Dermis blood vessel endothelial cell (primary cell): Measurements from ENCODE around the gene LRRFIP2. TPM values are rescaled to one million over a fixed set of nuclear protein-coding genes. Genes with fewer than 3 reads are reported as not detected.
A peak's percentile ranks its signal among the peaks of the same experiment; 100 is the strongest.
"Not testable (repeated sequence)": the region's sequence is repeated elsewhere in the genome, so short reads cannot be mapped to it uniquely, and the experiment has no call there.

ENCODE experiments used
- DNase-seq: peaks from one replicate; pipeline ENCODE4 v3.0.0; 2010
- total RNA-seq: library from RNA; depleted of rRNA; stranded (reverse); fragments of >200 nt; gene quantifications from 2 replicates; pipeline ENCODE4 v1.2.3, GENCODE V29; 2014

Gene LRRFIP2
- total RNA-seq, 1 donor from 2014 or later = 40.2 TPM

DNA sequence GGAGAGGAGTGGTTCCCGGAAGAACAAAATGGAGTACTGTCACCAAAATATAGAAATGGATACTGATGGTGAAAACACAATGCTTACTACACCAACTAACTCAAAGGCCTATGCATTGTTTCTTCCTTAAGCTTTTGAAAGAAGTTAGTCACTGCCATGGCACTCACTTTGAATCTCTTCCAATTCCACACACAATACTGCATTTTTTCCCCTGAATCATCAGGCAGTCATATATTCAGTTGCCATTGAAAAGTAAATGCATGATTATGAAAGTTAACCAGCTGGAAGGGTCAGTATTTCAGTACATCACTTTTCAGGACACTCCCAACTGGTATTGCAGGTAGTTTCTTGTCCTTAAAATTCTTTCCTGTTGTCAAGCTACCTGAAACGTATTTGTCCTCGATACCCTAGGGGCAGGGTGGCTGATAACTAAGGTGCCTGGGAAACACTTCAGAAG, 9.0 kb upstream of the LRRFIP2 start:
- peak; percentile 89 for DNase-seq

DNA sequence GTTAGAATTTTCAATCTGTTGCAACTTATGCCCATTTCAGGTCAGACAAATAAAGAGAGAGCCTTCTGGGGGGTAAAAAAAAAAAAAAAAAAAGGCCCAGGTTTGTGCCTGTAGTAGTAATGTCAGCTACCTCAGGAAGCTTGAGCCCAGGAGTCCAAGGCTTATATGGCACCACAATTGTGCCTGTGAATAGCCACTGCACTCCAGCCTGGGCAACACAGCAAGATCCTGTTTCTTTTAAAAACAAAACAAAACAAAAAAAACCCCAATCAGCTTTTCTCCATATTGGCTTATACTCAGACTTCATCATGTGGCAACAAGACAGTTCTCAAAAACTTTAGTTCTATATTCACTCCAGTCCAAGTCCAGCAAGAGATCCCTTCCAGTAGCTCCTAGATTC, 8.4 kb upstream of the LRRFIP2 start:
- no peak for DNase-seq

DNA sequence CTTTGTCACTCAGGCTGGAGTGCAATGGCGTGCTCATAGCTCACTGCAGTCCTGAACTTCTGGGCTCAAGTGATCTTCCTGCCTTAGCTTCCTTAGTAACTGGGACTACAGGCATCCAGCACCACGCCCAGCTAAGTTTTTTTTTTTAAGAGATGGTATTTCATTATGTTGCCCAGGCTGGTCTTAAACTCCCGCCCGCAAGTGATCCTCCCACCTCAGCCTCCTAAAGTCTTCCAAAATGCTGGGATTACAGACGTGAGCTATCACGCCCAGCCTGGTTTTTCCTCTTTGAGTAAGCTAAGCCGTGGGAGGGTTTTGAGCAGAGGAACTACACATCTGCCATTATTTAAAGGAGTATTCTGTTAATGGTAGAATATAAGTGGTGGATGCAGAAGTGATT, 7.4 kb upstream of the LRRFIP2 start:
- DNase-seq = no peak

DNA sequence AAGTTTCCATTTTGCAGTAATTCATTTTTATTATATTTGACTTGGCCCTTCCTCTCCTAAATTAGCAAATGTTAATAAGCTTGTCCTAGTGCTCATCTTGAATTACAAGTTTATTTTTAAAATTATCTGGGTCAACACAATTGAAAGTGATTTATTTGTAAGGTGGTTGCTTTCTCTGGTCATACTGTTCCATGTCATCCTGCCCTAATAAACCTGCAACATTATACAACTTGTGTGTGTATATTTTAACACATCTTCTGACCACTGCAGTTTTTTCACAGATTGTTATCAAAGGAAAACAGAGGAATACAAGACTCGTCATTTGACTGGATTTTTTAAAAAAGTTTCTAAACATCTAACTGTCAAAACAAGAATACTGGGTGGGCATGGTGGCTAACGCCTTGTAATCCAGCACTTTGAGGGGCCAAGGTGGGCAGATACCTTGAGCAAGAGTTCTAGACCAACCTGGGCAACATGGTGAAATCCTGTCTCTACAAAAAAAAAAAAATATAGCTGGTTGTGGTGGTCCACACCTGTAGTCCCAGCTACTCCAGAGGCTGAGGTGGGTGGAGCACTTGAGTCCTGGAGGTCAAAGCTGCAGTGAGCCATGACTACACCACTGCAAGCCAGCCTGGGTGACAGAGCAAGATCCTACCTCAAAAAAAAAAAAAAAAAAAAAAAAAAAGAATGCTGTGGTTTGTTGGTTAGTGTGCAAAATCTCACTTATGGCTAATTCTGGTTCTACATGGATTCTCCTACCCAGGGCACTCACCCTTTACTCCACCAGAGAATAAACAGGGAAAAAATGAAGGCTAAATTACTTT, 5.0 kb upstream of the LRRFIP2 start:
- DNase-seq = no peak

DNA sequence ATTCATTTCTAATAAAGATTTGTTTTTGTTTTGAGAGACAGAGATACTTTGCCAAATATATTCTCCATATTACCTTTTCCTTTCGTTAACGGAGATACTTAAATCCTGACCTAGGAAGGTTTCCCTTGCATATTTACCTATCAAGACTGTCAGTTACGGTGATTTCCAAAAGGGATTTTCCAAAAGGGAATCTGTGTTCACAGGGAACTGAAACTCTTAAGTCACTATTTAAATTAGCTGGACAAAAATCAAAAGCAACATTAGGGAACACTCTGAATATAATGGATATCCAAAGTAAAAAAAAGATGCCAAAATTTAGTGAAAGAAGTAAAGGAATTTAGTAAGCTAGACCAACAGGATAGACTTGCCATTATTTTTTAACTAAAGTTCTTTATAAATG, 576 bp downstream of the LRRFIP2 start:
- DNase-seq = peak; percentile 44

DNA sequence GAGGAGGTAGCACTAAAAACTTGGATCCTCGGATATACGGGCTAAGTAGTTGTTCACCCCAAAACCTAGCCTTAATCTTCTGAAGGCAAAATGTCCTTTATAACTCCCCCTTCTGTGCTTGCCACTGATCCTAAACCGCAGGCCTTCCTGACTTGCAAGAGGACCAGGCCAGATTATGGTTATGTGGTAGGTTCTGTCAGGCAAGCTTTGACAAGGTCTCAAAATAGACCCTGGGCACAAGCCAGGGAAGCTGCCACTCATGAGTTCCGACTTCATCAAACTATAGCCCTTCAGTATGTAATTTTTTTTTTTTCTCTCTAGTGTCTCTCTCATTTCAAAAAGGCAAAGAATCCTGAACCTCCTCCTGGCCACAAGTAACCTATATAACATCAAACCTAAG, 3.2 kb downstream of the LRRFIP2 start:
- no peak for DNase-seq

DNA sequence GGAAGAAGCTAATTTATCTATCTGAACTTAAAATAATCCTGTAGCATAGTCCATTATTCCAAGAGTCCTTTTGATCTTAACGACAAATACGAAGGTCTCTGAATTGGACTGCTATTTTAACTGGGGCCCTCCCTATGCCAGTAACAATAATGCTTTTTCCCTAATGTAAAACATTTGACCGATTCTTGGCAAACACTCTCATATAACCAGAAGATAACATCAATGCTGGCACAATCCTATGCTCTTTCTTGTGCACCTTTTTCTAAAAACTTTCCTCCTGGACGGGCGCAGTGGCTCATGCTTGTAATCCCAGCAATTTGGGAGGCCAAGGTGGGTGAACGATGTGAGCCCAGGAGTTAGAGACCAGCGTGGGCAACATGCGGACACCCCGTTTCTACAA, 3.9 kb downstream of the LRRFIP2 start:
- DNase-seq = no peak

DNA sequence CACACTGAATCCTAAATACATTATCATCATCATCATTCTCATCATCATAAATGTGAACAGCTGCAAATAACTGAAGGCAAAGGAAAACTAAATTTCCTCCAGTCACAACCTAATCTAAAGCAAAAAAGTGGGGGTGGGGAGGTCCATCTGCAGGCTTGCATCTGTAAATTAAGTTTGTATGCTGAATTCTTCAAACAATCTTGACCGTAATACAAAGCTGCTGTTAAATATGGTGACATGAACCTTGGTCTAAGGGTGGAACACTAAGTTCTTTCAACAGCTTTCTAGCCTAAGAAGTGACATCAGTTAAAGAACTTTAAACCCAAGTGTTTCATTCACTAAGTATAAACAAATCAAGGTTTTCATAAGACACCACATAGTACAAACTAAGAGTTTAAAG, 4.3 kb downstream of the LRRFIP2 start:
- DNase-seq = no peak

DNA sequence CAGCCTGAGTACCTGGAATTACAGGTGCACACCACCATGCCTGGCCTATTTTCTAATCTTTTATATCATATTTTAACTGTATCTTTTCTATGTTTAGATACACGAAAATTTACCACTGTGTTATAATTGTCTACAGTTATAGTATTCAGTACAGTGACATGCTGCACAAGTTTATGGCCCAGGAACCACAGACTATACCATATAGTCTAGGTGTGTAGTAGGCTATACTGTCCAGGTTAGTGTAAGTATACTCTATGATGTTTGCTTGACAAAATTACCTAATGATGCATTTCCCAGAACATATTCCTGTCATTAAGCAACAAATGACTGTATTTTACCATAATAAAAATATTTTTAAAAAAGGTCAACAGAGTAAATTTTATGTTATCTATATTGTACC, 5.5 kb downstream of the LRRFIP2 start:
- no peak for DNase-seq

DNA sequence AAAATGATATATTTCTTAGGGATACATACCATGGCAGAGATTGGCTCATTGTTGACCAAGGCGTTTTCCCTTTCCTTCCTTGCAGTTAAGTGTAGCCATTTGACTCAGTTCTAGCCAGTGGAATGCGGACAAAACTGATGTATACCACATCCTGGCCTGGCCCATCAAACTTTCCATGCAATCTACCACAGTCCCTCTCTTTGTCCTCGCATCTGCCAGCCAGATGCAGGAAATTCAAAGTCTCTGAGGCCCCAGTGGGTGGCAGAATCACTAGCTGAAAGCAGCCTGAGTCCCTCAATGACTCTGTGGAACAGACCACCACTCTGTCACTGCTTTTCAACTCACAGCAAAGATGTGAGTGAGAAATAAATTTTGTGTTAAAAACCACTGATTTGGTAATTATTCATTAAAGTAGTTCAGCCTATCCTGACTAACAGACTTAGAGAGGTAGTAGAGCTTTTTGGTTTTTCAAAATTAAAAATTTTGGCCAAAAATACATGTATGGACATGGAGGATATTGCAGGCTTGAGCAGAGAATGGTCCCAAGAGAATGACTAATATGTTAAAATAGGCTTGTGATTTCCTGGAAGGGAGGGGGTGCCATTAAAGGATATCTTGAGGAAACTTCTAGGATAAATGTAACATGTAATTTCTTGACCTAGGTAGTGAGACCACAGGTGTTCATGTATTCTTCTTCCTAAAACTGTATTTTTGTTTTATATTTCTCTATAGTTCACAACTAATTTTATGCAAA, 10.9 kb downstream of the LRRFIP2 start:
- DNase-seq = peak; percentile 53

DNA sequence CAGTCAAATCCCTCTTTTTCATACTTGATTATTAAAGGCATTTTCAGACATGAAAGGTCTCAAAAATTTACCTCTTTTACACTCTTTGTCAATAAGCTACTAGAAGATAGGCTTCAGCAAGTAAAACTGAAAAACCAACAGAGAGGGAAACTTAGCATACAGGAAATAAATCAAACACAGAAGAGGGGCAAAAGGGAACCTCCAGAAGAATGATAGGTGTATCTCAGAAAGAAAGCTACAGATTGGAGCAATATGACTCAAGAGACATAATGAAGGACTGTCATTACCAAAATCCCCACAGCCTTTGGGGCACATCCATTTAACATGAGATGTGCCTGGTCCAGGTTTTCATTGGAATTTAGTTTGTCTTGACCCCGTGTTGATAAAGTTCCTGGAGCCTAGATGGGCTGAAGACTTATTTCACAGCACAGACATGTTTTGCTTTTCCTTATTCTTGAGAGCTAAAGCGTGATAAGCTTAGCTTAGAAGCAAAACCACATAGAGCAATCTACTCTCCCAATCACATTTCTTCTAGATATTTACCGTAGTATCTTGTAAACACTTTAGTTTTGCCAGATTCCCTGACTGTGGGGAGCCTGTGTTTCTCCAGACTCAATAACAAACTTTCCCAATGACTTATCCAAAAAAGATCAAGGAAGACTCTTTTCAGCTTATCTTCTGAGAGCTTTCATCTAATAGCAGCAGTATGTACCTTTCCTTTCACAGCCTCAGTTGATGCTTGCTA, 11.7 kb downstream of the LRRFIP2 start:
- no peak for DNase-seq

DNA sequence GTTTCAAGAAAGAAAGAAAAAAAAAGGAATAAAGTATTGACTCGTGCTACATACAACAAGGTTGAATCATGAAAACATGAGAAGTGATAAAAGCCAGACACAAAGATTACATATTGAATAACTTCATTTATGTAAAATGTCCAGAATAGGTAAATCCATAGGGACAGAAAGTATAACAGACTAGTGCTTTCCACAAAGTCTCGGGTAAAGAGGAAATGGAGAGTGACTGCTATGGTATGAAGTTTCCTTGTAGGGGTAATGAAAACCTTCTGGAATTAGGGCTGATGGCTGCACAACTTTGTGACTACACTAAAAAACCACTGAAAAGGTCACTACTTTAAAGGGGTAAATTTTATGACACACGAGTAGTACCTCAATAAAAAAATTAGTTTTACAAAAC, 13.0 kb downstream of the LRRFIP2 start:
- no peak for DNase-seq

DNA sequence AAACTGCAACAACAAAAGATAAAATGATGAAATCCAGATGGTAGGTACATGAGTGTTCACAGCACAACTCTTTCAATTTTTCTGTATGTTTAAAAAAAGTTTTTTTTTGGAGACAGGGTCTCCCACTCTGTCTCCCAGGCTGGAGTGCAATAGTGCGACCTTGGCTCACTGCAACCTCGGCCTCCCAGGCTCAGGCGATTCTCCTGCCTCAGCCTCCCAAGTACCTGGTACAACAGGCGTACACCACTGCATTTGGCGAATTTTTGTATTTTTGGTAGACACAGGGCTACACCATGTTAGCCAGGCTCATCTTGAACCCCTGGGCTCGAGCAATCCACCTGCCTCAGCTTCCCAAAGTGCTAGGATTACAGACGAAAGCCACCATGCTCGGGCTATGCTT, 18.6 kb downstream of the LRRFIP2 start:
- no peak for DNase-seq

DNA sequence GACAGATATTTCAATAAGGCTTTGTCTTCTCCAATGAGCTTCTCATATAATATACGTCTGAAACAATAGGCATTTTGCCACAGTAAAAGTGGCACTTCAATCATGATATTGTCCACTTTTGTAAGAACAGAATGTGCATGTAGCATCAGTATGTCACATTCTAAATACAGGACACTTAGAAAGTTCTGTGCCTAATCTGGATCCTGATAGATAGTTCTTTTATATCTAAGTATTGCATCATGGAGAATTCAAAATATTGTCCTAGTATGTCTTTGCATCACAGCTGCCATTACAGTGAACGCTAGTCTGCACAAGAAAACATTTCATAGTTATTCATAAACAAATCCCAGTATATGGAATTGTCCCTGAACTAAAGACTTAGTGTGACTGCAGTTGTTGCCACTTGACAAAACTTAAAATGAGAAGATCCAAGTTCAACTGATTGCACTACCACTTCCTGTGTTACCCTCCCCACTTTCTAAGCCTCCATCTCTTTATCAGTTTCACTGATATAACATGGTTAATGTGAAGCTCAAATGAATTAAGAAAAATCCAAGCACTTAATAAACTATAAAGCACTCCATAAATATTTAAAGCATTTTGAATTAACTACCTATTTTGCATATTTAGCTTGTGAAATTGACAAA, 19.6 kb downstream of the LRRFIP2 start:
- DNase-seq = no peak

DNA sequence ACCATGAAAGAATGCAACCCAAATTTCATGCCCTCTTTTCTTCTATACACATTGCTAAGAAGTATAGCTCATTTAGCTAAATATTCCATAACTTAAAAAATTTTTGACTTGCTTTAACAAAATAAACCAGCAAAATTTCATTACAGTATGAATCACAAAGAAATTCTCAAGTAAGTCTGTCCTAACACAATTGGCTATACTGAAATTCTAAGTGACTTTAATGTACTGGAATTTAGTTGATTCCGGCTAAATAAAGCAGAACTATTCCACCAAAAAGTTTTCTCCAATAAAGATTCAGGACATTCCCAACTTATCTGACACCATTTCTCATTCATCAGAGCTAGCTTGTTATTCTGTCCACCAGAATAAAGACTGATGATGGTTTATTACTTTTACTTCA, 23.8 kb downstream of the LRRFIP2 start:
- DNase-seq = no peak

DNA sequence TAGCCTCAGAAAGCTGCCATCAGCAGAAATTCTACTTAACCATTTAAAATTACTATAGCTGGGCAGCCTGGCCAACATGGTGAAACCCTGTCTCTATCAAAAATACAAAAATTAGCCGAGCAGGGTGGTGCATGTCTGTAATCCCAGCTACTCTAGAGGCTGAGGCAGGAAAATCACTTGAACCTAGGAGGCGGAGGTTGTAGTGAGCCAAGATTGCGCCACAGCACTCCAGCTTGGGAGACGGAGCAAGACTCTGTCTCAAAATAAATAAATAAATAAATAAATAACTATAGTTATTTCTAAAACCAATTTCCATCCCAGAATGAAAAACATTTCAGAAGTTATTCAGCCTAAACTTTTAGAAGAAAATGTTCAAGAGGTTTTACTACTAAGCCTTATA, 25.1 kb downstream of the LRRFIP2 start:
- DNase-seq = no peak

DNA sequence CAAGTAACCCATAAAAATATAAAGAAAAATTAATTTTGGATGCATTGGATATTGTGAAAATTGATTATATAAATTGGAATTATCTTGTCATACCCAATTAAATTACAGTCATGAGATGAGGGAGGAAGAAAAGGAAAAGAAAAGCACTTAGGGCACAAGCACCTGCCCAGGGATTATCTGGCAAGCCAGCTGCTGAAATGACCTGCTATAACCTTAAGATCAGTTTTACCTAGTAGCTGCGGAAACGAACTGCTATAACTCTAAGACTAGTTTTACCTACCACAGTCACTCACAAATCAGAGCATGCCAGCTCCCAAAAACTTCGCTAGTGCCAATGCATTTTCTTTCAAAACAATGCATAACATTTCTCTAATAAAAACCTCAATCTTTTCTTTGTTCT, 26.2 kb downstream of the LRRFIP2 start:
- DNase-seq = no peak

DNA sequence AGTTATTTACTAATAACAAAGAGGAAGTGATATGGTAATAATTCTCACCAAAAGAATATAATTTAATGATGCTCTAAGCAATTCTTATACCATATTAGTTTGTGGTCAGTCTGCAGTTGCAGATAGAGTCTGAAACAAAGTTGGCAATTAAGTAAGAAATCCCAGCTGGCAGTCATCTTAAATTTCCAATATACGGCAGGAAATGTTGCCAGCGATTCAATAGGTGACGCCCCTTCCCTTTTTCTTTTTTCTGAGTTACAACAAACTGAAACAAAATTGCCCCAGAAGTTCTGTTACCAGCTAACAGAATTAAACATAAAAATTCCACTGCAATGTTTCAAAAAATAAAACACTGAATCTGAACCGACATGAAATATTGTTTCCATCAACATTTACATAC, 26.7 kb downstream of the LRRFIP2 start:
- no peak for DNase-seq

DNA sequence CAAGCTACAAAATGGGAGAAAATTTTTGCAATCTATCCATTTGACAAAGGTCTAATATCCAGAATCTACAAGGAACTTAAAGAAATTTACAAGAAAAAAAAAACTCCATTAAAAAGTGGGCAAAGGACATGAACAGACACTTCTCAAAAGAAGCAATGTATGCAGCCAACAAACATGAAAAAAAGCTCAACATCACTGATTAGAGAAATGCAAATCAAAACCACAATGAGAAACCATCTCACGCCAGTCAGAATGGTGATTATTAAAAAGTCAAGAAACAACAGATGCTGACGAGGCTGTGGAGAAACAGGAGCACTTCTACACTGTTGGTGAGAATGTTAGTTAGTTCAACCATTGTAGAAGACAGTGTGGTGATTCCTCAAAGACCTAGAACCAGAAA, 27.5 kb downstream of the LRRFIP2 start:
- DNase-seq = not testable (repeated sequence)

DNA sequence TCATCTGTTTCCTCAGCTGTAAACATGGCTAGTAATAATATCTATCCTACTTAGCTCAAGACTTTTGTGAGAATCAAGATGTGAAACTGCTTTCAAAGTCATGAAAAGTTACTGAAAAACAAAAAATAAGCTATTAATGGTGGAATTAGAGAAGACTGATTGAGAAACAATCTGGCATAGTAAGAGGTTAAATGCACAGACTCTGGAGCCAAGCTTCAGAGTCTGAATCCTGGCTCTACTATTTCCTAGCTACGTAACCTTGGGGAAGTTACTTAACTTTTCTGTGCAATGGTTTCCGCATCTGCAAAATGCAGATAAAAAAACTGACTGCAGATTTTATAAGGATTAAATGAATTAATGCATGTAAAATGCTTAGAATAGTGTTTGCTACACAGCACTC, 28.8 kb downstream of the LRRFIP2 start:
- no peak for DNase-seq

DNA sequence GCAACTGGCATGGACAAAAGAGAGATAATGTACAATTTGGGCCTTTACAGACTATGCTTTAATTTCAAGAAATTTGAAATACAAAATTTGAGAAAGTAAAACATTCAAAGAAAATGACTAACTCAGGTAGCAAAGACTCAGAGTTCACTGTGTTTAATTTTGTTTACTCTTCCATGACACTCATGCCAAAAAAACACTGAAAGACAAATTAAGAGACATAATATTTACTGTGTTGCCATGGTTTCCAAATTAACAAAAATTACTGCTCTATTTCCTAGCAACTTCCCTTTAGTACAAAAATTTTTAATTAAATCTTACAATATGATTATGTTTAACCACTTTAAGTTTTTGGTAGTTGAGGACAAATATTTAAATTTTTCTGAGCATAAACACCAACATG, 29.6 kb downstream of the LRRFIP2 start:
- peak; percentile 26 for DNase-seq

DNA sequence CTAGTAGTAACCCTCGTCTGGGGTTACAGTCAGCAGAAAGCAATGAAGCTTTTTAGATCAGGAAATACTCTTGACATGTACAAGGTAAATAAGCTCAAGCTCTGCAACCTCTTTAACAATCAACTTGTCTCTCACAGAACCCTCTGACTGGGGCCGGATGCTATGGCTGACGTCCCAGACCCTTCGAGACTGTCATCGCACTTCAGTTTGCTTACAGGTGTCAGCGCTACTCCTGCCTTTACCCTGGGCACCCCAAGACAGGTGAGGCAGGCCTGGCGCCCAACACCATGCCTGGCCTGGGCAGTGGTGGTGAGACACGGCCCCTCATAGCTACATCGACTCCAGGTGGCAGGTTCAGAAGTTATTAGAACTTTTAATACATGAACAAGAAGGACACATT, 30.6 kb downstream of the LRRFIP2 start:
- DNase-seq = no peak

DNA sequence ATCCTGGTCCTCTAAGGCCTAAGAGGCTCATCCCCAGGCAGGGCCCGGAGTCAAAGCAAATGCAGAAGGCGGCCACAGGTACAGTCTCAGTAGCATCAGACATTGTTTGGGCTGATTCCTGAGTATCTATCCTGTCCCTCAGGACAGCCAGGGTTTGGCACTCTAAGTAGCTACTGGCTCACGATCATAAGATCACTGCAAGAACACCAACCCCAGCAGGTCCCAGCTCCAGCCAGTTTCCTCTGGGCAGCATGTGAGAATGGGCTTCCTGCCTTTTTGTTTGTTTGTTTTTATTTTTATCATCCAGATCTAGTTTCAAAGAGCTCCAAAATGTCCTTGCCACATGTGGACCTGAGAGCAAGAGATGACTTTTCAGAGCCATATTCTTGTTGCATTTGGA, 32.7 kb downstream of the LRRFIP2 start:
- DNase-seq = no peak
